GM19099 (cell line): ENCODE results near the gene ACTA2.

Experiments used
- POLR2A ChIP-seq: IDR thresholded peaks from 3 replicates; pipeline ENCODE4 v1.6.1; 2011; ENCODE audit warnings: low read depth; ENCODE audit not compliant: insufficient read length; ENCODE audit errors: extremely low read depth

Gene ACTA2

GRCh38 chr10:88898727-88899126 lies 53.8 kb downstream of the ACTA2 start:
- no peak for TF ChIP-seq POLR2A

GRCh38 chr10:88896994-88897853 lies 55.3 kb downstream of the ACTA2 start:
- TF ChIP-seq POLR2A: no peak

GRCh38 chr10:88896372-88896993 lies 56.1 kb downstream of the ACTA2 start:
- no peak for TF ChIP-seq POLR2A

GRCh38 chr10:88895250-88895649 lies 57.3 kb downstream of the ACTA2 start:
- no peak for TF ChIP-seq POLR2A

GRCh38 chr10:88893611-88894010 lies 59.0 kb downstream of the ACTA2 start:
- TF ChIP-seq POLR2A: no peak

- no peak for TF ChIP-seq POLR2A
Observed at GRCh38 chr10:88892222-88892967, 60.2 kb downstream of the ACTA2 start.

- TF ChIP-seq POLR2A: no peak
Observed at GRCh38 chr10:88890681-88891381, 61.7 kb downstream of the ACTA2 start.

GRCh38 chr10:88889559-88890337 lies 62.8 kb downstream of the ACTA2 start:
- peak; percentile 28 for TF ChIP-seq POLR2A

GRCh38 chr10:88888810-88889445 lies 63.6 kb downstream of the ACTA2 start:
- no peak for TF ChIP-seq POLR2A

GRCh38 chr10:88886557-88886956 lies 66.0 kb downstream of the ACTA2 start:
- peak; percentile 62 for TF ChIP-seq POLR2A
